ENCODE data around the gene NXPH2.

NXPH2 gene

GRCh38 chr2:138732651-138733050 lies 47.5 kb downstream of the NXPH2 start:
- H3K27me3 ChIP-seq (ENCODE audit: insufficient read depth, low read depth, severe bottlenecking) = no peaks in the 10 kb centered on the region
- no peak for TF ChIP-seq CTCF (IDR thresholded peaks at IDR 0.05; ENCODE audit: low read depth, low read length)
- H3K4me3 ChIP-seq (ENCODE audit: low read depth, low read length) = no peak overlapping the region
- H3K9me3 ChIP-seq (ENCODE audit: severe bottlenecking) = no peaks in the 10 kb centered on the region
- H3K27ac ChIP-seq = no peak overlapping the region
- no peaks in the 10 kb centered on the region for H3K36me3 ChIP-seq
- DNase-seq = no peak

GRCh38 chr2:138730497-138731030 lies 49.6 kb downstream of the NXPH2 start:
- H3K36me3 ChIP-seq = no peaks in the 10 kb centered on the region
- no peaks in the 10 kb centered on the region for H3K9me3 ChIP-seq (ENCODE audit: severe bottlenecking)
- no peak overlapping the region for H3K4me3 ChIP-seq (ENCODE audit: low read depth, low read length)
- DNase-seq = no peak
- no peak for TF ChIP-seq CTCF (IDR thresholded peaks at IDR 0.05; ENCODE audit: low read depth, low read length)
- no peaks in the 10 kb centered on the region for H3K27me3 ChIP-seq (ENCODE audit: insufficient read depth, low read depth, severe bottlenecking)
- H3K27ac ChIP-seq = no peak overlapping the region

- no peak for TF ChIP-seq CTCF (IDR thresholded peaks at IDR 0.05; ENCODE audit: low read depth, low read length)
Measured at GRCh38 chr2:138727956-138728355, 52.2 kb downstream of the NXPH2 start.

GRCh38 chr2:138726681-138727080 lies 53.5 kb downstream of the NXPH2 start:
- no peak for TF ChIP-seq CTCF (IDR thresholded peaks at IDR 0.05; ENCODE audit: low read depth, low read length)
- Histone ChIP-seq H3K9me3 (ENCODE audit: severe bottlenecking) (no peaks in the 10 kb centered on the region), H3K36me3 (no peaks in the 10 kb centered on the region), H3K27me3 (ENCODE audit: insufficient read depth, low read depth, severe bottlenecking) (no peaks in the 10 kb centered on the region), H3K27ac (no peak overlapping the region), H3K4me3 (ENCODE audit: low read depth, low read length) (no peak overlapping the region)
- no peak for DNase-seq

More at GRCh38 chr2:138727956-138728355, 52.2 kb downstream of the NXPH2 start:
- Histone ChIP-seq H3K9me3 (ENCODE audit: severe bottlenecking) (no peaks in the 10 kb centered on the region), H3K4me3 (ENCODE audit: low read depth, low read length) (no peak overlapping the region), H3K27me3 (ENCODE audit: insufficient read depth, low read depth, severe bottlenecking) (no peaks in the 10 kb centered on the region), H3K36me3 (no peaks in the 10 kb centered on the region), H3K27ac (no peak overlapping the region)
- DNase-seq = no peak

GRCh38 chr2:138724729-138725459 lies 55.3 kb downstream of the NXPH2 start:
- H3K9me3 ChIP-seq (ENCODE audit: severe bottlenecking) = no peaks in the 10 kb centered on the region
- no peak for DNase-seq
- TF ChIP-seq CTCF (IDR thresholded peaks at IDR 0.05; ENCODE audit: low read depth, low read length) = no peak
- H3K27ac ChIP-seq = no peak overlapping the region
- no peaks in the 10 kb centered on the region for H3K27me3 ChIP-seq (ENCODE audit: insufficient read depth, low read depth, severe bottlenecking)
- H3K4me3 ChIP-seq (ENCODE audit: low read depth, low read length) = no peak overlapping the region
- H3K36me3 ChIP-seq = no peaks in the 10 kb centered on the region
